Measurements from ENCODE around the gene APOF. TPM values are rescaled to one million over a fixed set of nuclear protein-coding genes. Genes with fewer than 3 reads are reported as not detected.

APOF gene
- total and polyA plus RNA-seq, 2 experiments from 2014 or later: not detected

GRCh38 chr12:56315622-56316473 lies 46.8 kb downstream of the APOF start, which contains the start of gene CNPY2:
Gene CNPY2, minus strand, starts transcription at chr12:56315988. Its CDS starts 771 bp downstream, at chr12:56315217.
- H3K79me2 ChIP-seq (ENCODE audit: insufficient read depth): peaks cover 30% of the 10 kb centered on the region
- peak within 1 kb of the TSS; percentile 90 for H3K27ac ChIP-seq
- no peaks in the 10 kb centered on the region for H3K9me2 ChIP-seq (ENCODE audit: insufficient read depth)
- no peaks in the 10 kb centered on the region for H3K27me3 ChIP-seq (replicated peaks; ENCODE audit: insufficient read depth)
- no peaks in the 10 kb centered on the region for H4K20me1 ChIP-seq (ENCODE audit: insufficient read depth)
- peak within 1 kb of the TSS; percentile 88 for H3K4me3 ChIP-seq
- no peaks in the 10 kb centered on the region for H3F3A ChIP-seq (ENCODE audit: insufficient read depth)
- H2AFZ ChIP-seq: peak within 1 kb of the TSS; percentile 87
- DNase-seq: peak; percentile 97
- H3K4me2 ChIP-seq (ENCODE audit: unreplicated experiment): peak within 1 kb of the TSS; percentile 97
- H3K4me1 ChIP-seq (ENCODE audit: insufficient read depth): peaks cover 14% of the 10 kb centered on the region; the same call in 1 of the 2 replicates
- H3K36me3 ChIP-seq (ENCODE audit: low read depth): peaks cover 18% of the 10 kb centered on the region
- WGBS, 2 experiments (ENCODE audit: low coverage in 1 of 2, low lambda C conversion rate in 2 of 2, missing lambda C conversion rate in 2 of 2): 0 to 1% methylated on average over 58 to 60 of the region's 62 CpGs
- no peak for TF ChIP-seq EZH2phosphoT487 (IDR thresholded peaks at IDR 0.05; ENCODE audit: insufficient read depth, low read depth)
- TF ChIP-seq EZH2 (IDR thresholded peaks at IDR 0.05; ENCODE audit: insufficient read depth, poor library complexity, severe bottlenecking): no peak
- no peaks in the 10 kb centered on the region for H3K9me3 ChIP-seq (ENCODE audit: low read depth)
- H3K9ac ChIP-seq: peak within 1 kb of the TSS; percentile 92
- in situ Hi-C loops (cut with MboI): no loop called here

DNA sequence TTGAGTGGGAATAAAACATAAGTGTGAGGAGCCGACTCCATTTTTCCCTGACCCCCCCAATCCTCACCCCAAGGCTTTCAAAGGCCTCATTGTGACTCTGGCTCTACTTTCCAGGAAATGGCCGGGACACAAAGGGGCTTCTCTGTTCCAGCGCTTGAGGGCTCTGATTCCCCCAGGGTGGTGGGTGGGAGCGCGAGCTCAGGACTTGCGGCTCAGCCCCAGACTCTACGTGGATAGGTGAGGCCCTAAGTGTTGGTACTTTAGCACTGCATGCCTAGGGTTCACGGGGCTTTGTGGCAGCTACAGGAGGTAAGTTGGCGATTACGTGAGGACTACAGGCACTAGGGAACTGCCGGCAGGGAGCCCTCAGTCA lies 47.4 kb downstream of the APOF start:
- H3K27ac ChIP-seq: peak overlapping the region; percentile 90
- peaks cover 30% of the 10 kb centered on the region for H3K79me2 ChIP-seq (ENCODE audit: insufficient read depth)
- H3K36me3 ChIP-seq (ENCODE audit: low read depth): peaks cover 23% of the 10 kb centered on the region
- DNase-seq: no peak
- H3K4me3 ChIP-seq: peak overlapping the region; percentile 88
- no peaks in the 10 kb centered on the region for H4K20me1 ChIP-seq (ENCODE audit: insufficient read depth)
- peak overlapping the region; percentile 87 for H2AFZ ChIP-seq
- no peaks in the 10 kb centered on the region; the same call in 1 of the 2 replicates for H3F3A ChIP-seq (ENCODE audit: insufficient read depth)
- no peaks in the 10 kb centered on the region for H3K9me3 ChIP-seq (ENCODE audit: low read depth)
- 0 to 1% methylated on average over 11 of the region's 11 CpGs for WGBS, 2 experiments (ENCODE audit: low coverage in 1 of 2, low lambda C conversion rate in 2 of 2, missing lambda C conversion rate in 2 of 2)
- TF ChIP-seq EZH2 (IDR thresholded peaks at IDR 0.05; ENCODE audit: insufficient read depth, poor library complexity, severe bottlenecking) (no peak), EZH2phosphoT487 (IDR thresholded peaks at IDR 0.05; ENCODE audit: insufficient read depth, low read depth) (no peak)
- H3K4me2 ChIP-seq (ENCODE audit: unreplicated experiment): peak overlapping the region; percentile 97
- H3K4me1 ChIP-seq (ENCODE audit: insufficient read depth): peaks cover 14% of the 10 kb centered on the region; the same call in 1 of the 2 replicates
- H3K27me3 ChIP-seq (replicated peaks; ENCODE audit: insufficient read depth): no peaks in the 10 kb centered on the region
- in situ Hi-C loops (cut with MboI): no loop called here
- no peaks in the 10 kb centered on the region for H3K9me2 ChIP-seq (ENCODE audit: insufficient read depth)
- peak overlapping the region; percentile 92 for H3K9ac ChIP-seq

DNA sequence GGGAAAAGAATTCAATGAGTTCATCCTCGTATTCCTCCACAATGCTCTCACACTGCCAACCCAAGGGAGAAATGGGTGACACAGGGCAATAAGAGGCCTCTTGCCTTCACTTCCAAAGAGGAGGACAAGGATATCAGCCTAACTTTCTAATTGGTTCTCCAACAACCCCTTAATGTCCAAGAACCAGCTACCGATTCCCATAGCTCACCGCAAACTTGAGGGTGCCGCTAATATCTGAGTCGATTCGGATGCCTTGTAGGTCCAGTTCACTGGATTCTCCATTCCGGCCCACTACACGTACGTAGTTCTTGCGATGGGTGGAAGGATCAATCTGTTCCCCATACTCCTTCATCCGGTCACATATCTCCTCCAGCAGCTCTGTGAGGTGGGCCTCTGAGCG lies 51.7 kb downstream of the APOF start:
- no peaks in the 10 kb centered on the region for H4K20me1 ChIP-seq (ENCODE audit: insufficient read depth)
- H3K9ac ChIP-seq: no peak overlapping the region
- peaks cover 7% of the 10 kb centered on the region; the same call in 1 of the 2 replicates for H3K4me1 ChIP-seq (ENCODE audit: insufficient read depth)
- H3K9me2 ChIP-seq (ENCODE audit: insufficient read depth): no peaks in the 10 kb centered on the region
- 95 to 98% methylated on average over 12 of the region's 12 CpGs for WGBS, 2 experiments (ENCODE audit: low coverage in 1 of 2, low lambda C conversion rate in 2 of 2, missing lambda C conversion rate in 2 of 2)
- no peaks in the 10 kb centered on the region for H3K9me3 ChIP-seq (ENCODE audit: low read depth)
- in situ Hi-C loops (cut with MboI): no loop called here
- H2AFZ ChIP-seq: no peak overlapping the region
- DNase-seq: no peak
- H3K79me2 ChIP-seq (ENCODE audit: insufficient read depth): peaks cover 42% of the 10 kb centered on the region
- no peak overlapping the region for H3K4me3 ChIP-seq
- no peak overlapping the region for H3K4me2 ChIP-seq (ENCODE audit: unreplicated experiment)
- H3F3A ChIP-seq (ENCODE audit: insufficient read depth): no peaks in the 10 kb centered on the region; the same call in 1 of the 2 replicates
- H3K36me3 ChIP-seq (ENCODE audit: low read depth): peaks cover 32% of the 10 kb centered on the region
- TF ChIP-seq EZH2 (IDR thresholded peaks at IDR 0.05; ENCODE audit: insufficient read depth, poor library complexity, severe bottlenecking) (no peak), EZH2phosphoT487 (IDR thresholded peaks at IDR 0.05; ENCODE audit: insufficient read depth, low read depth) (no peak)
- H3K27ac ChIP-seq: no peak overlapping the region
- H3K27me3 ChIP-seq (replicated peaks; ENCODE audit: insufficient read depth): no peaks in the 10 kb centered on the region

Small RNAs within 50 kb of the gene (small RNA-seq; reads per million reads assigned to genes)
- gene RNU7-40P (ENCODE audit: low read depth, low replicate concordance): not detected

Other genes starting within 250 kb of the APOF start
- 1,463 and 1,892 TPM in 2 replicates for gene RPL41, start 246.2 kb downstream of the APOF start, total RNA-seq (2014; rRNA removed; shearing (Covaris generic))
- gene RPL41, start 246.2 kb downstream of the APOF start, polyA plus RNA-seq (2016; fragmentation: Nextera tagmentation; extraction: Ambion mirVana): 2,480 and 2,545 TPM in 2 replicates
- gene ZC3H10, start 244.6 kb downstream of the APOF start, total RNA-seq (2014; rRNA removed; shearing (Covaris generic)): 1.9 and 2.7 TPM in 2 replicates
- 3.0 and 3.3 TPM in 2 replicates for gene ZC3H10, start 244.6 kb downstream of the APOF start, polyA plus RNA-seq (2016; fragmentation: Nextera tagmentation; extraction: Ambion mirVana)
- 164 and 216 TPM in 2 replicates for gene ESYT1, start 234.6 kb downstream of the APOF start, total RNA-seq (2014; rRNA removed; shearing (Covaris generic))
- 108 and 115 TPM in 2 replicates for gene ESYT1, start 234.6 kb downstream of the APOF start, polyA plus RNA-seq (2016; fragmentation: Nextera tagmentation; extraction: Ambion mirVana)
- 23.5 and 53.2 TPM in 2 replicates for gene MYL6B, start 210.3 kb downstream of the APOF start, total RNA-seq (2014; rRNA removed; shearing (Covaris generic))
- 67.8 and 72.8 TPM in 2 replicates for gene MYL6B, start 210.3 kb downstream of the APOF start, polyA plus RNA-seq (2016; fragmentation: Nextera tagmentation; extraction: Ambion mirVana)
- gene MYL6, start 204.5 kb downstream of the APOF start, total RNA-seq (2014; rRNA removed; shearing (Covaris generic)): 2,633 and 2,662 TPM in 2 replicates
- 3,948 and 3,969 TPM in 2 replicates for gene MYL6, start 204.5 kb downstream of the APOF start, polyA plus RNA-seq (2016; fragmentation: Nextera tagmentation; extraction: Ambion mirVana)
- gene SMARCC2, start 173.4 kb downstream of the APOF start, total RNA-seq (2014; rRNA removed; shearing (Covaris generic)): 23.4 and 34.0 TPM in 2 replicates
- gene SMARCC2, start 173.4 kb downstream of the APOF start, polyA plus RNA-seq (2016; fragmentation: Nextera tagmentation; extraction: Ambion mirVana): 64.3 and 66.9 TPM in 2 replicates
- 120 and 125 TPM in 2 replicates for gene RNF41, start 140.9 kb downstream of the APOF start, total RNA-seq (2014; rRNA removed; shearing (Covaris generic))
- 37.6 and 39.4 TPM in 2 replicates for gene RNF41, start 140.9 kb downstream of the APOF start, polyA plus RNA-seq (2016; fragmentation: Nextera tagmentation; extraction: Ambion mirVana)
- 29.9 and 42.1 TPM in 2 replicates for gene NABP2, start 138.5 kb downstream of the APOF start, total RNA-seq (2014; rRNA removed; shearing (Covaris generic))
- gene NABP2, start 138.5 kb downstream of the APOF start, polyA plus RNA-seq (2016; fragmentation: Nextera tagmentation; extraction: Ambion mirVana): 40.1 and 40.4 TPM in 2 replicates
- not detected in 2 replicates for gene SLC39A5, start 132.8 kb downstream of the APOF start, total RNA-seq (2014; rRNA removed; shearing (Covaris generic))
- not detected in 2 replicates for gene SLC39A5, start 132.8 kb downstream of the APOF start, polyA plus RNA-seq (2016; fragmentation: Nextera tagmentation; extraction: Ambion mirVana)
- gene ANKRD52, start 104.5 kb downstream of the APOF start, total RNA-seq (2014; rRNA removed; shearing (Covaris generic)): 24.5 and 26.9 TPM in 2 replicates
- 61.5 and 61.7 TPM in 2 replicates for gene ANKRD52, start 104.5 kb downstream of the APOF start, polyA plus RNA-seq (2016; fragmentation: Nextera tagmentation; extraction: Ambion mirVana)
- 8.2 and 10.3 TPM in 2 replicates for gene COQ10A, start 95.9 kb downstream of the APOF start, total RNA-seq (2014; rRNA removed; shearing (Covaris generic))
- 9.6 and 9.8 TPM in 2 replicates for gene COQ10A, start 95.9 kb downstream of the APOF start, polyA plus RNA-seq (2016; fragmentation: Nextera tagmentation; extraction: Ambion mirVana)
- 67.2 and 74.7 TPM in 2 replicates for gene CS, start 62.5 kb downstream of the APOF start, total RNA-seq (2014; rRNA removed; shearing (Covaris generic))
- 76.2 and 77.8 TPM in 2 replicates for gene CS, start 62.5 kb downstream of the APOF start, polyA plus RNA-seq (2016; fragmentation: Nextera tagmentation; extraction: Ambion mirVana)
- gene CNPY2, start 46.9 kb downstream of the APOF start, total RNA-seq (2014; rRNA removed; shearing (Covaris generic)): 89.9 and 97.5 TPM in 2 replicates
- 248 and 253 TPM in 2 replicates for gene CNPY2, start 46.9 kb downstream of the APOF start, polyA plus RNA-seq (2016; fragmentation: Nextera tagmentation; extraction: Ambion mirVana)
- 20.2 and 22.1 TPM in 2 replicates for gene PAN2, start 28.9 kb downstream of the APOF start, total RNA-seq (2014; rRNA removed; shearing (Covaris generic))
- gene PAN2, start 28.9 kb downstream of the APOF start, polyA plus RNA-seq (2016; fragmentation: Nextera tagmentation; extraction: Ambion mirVana): 7.2 and 9.1 TPM in 2 replicates
- gene IL23A, start 24.0 kb downstream of the APOF start, total RNA-seq (2014; rRNA removed; shearing (Covaris generic)): not detected in 2 replicates
- gene IL23A, start 24.0 kb downstream of the APOF start, polyA plus RNA-seq (2016; fragmentation: Nextera tagmentation; extraction: Ambion mirVana): 0.19 and 0.31 TPM in 2 replicates
- gene STAT2, start 2.8 kb downstream of the APOF start, total RNA-seq (2014; rRNA removed; shearing (Covaris generic)): 208 and 220 TPM in 2 replicates
- gene STAT2, start 2.8 kb downstream of the APOF start, polyA plus RNA-seq (2016; fragmentation: Nextera tagmentation; extraction: Ambion mirVana): 104 and 109 TPM in 2 replicates
- 4.2 and 4.5 TPM in 2 replicates for gene TIMELESS, start 86.6 kb upstream of the APOF start, total RNA-seq (2014; rRNA removed; shearing (Covaris generic))
- 6.8 and 7.9 TPM in 2 replicates for gene TIMELESS, start 86.6 kb upstream of the APOF start, polyA plus RNA-seq (2016; fragmentation: Nextera tagmentation; extraction: Ambion mirVana)
- not detected in 2 replicates for gene MIP, start 91.8 kb upstream of the APOF start, total RNA-seq (2014; rRNA removed; shearing (Covaris generic))
- gene MIP, start 91.8 kb upstream of the APOF start, polyA plus RNA-seq (2016; fragmentation: Nextera tagmentation; extraction: Ambion mirVana): not detected in 2 replicates
- 1.8 TPM in 2 replicates for gene SPRYD4, start 105.7 kb upstream of the APOF start, total RNA-seq (2014; rRNA removed; shearing (Covaris generic))
- gene SPRYD4, start 105.7 kb upstream of the APOF start, polyA plus RNA-seq (2016; fragmentation: Nextera tagmentation; extraction: Ambion mirVana): 1.6 TPM in 2 replicates
- not detected in 2 replicates for gene GLS2, start 125.3 kb upstream of the APOF start, total RNA-seq (2014; rRNA removed; shearing (Covaris generic))
- 0.20 TPM in 1 of 2 replicates, not detected in the other for gene GLS2, start 125.3 kb upstream of the APOF start, polyA plus RNA-seq (2016; fragmentation: Nextera tagmentation; extraction: Ambion mirVana)
- gene RBMS2, start 159.0 kb upstream of the APOF start, total RNA-seq (2014; rRNA removed; shearing (Covaris generic)): 23.8 and 28.7 TPM in 2 replicates
- 20.9 and 28.7 TPM in 2 replicates for gene RBMS2, start 159.0 kb upstream of the APOF start, polyA plus RNA-seq (2016; fragmentation: Nextera tagmentation; extraction: Ambion mirVana)

All from GM23248 (cell line).